Activated gamma-delta T cell (primary cell): Measurements from ENCODE around the gene ZSWIM1.
"Not testable (repeated sequence)": the region's sequence is repeated elsewhere in the genome, so short reads cannot be mapped to it uniquely, and the experiment has no call there.

Source experiments
- DNase-seq: peaks from one replicate; lab custom pipeline; 2025; lab: John Stamatoyannopoulos, UW

The ZSWIM1 gene

GRCh38 chr20:45931680-45932079 lies 50.7 kb downstream of the ZSWIM1 start:
- DNase-seq: not testable (repeated sequence)

GRCh38 chr20:45933266-45934045 lies 52.4 kb downstream of the ZSWIM1 start:
- DNase-seq: no peak

GRCh38 chr20:45934046-45934585 lies 53.1 kb downstream of the ZSWIM1 start:
- DNase-seq: peak; percentile 55
